ENCODE data around the gene TDRD10.

GRCh38 chr1:154583773-154584172 lies 81.8 kb downstream of the TDRD10 start:
- TF ChIP-seq CTCF (IDR thresholded peaks at IDR 0.05; ENCODE audit: borderline replicate concordance, extremely low read depth, low read length, poor library complexity, severe bottlenecking) (no peak), EZH2 (IDR thresholded peaks at IDR 0.05; ENCODE audit: borderline replicate concordance, low read depth, low read length, severe bottlenecking) (no peak)
